DND-41 (cell line): Measurements from ENCODE around the gene FOXN3.

Experiments used
- CTCF ChIP-seq: IDR thresholded peaks from 2 replicates; pipeline ENCODE4 v1.5.1; 2012; ENCODE audit warnings: borderline replicate concordance, low read length, moderate library complexity, mild to moderate bottlenecking; ENCODE audit not compliant: poor library complexity, severe bottlenecking; ENCODE audit errors: extremely low read depth
- EZH2 ChIP-seq: IDR thresholded peaks from 3 replicates; pipeline ENCODE4 v1.6.1; 2012; ENCODE audit warnings: borderline replicate concordance, low read depth, mild to moderate bottlenecking, moderate library complexity, low read length, inconsistent platforms; ENCODE audit not compliant: severe bottlenecking

- TF ChIP-seq CTCF (no peak), EZH2 (no peak)
Measured at GRCh38 chr14:89178800-89179535, 238.1 kb downstream of the FOXN3 start.
